Fibroblast of skin of abdomen (primary cell): ENCODE results near the gene HOXD9.

Source experiments
- DNase-seq: peaks from one replicate; pipeline ENCODE4 v3.0.0-alpha.2; 2013

The HOXD9 gene

GRCh38 chr2:176098366-176099158 is 24.0 kb upstream of the HOXD9 start:
- DNase-seq, result no peak

GRCh38 chr2:176099159-176099727 is 23.3 kb upstream of the HOXD9 start:
- no peak for DNase-seq

GRCh38 chr2:176099728-176100546 is 22.6 kb upstream of the HOXD9 start, which contains the start of gene HOXD12:
Gene HOXD12, plus strand, starts transcription at chr2:176099795. Its CDS starts 7 bp downstream, at chr2:176099802.
- no peak for DNase-seq

DNA sequence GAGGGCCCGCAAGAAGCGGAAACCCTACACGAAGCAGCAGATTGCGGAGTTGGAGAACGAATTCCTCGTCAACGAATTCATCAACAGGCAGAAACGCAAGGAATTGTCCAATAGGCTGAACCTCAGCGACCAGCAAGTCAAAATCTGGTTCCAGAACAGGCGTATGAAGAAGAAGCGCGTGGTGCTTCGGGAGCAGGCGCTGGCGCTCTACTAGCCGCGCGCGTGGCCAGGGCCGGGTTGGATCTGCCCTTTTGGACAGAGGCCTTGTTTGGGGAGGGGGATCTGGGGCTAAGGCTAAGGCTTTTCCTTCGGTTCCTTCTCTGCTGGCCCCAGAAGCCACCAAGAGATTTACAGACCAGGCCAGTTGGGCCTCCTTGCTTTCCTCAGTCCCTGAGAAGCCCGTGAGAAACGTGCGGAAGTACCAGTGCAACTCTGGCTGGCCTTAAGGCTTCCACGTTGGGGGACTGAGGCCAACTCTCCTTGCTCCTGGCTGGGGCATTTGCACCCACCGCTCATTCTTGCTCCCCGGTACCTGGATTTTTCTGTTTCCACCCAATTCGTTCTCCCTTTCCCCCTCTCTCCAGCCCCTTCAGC is 21.9 kb upstream of the HOXD9 start:
- DNase-seq, result no peak

DNA sequence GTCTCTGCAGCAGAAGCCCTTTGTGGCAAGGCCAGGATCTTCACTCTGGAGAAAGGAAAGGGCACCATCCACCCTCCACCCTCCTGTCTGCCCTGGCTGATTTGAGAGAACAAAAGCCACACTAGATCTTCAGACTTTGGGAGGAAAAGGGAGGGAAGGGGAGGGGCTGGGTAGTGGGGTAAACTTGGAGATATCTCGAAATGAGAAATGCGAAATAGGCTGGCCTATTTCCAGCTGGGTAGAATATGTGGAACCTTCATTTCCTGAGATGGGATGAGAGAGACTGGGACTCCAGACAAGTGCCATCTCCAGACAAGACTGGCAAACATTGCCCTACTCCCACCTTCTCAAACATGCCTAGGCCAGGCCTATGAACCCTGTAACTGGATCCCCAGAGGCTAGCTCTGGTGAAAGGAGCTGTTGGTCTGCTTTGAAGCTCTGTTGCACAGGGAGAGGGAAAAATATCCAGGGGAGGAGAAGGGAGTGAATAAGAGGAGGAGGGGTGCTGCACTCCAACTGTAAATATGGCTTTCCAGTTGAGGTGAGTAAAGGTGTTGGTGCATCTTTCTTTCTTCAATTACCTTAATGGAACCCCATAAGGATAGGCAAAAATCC is 21.2 kb upstream of the HOXD9 start:
- no peak for DNase-seq

GRCh38 chr2:176101842-176102241 is 20.7 kb upstream of the HOXD9 start:
- DNase-seq, result no peak

GRCh38 chr2:176102309-176102866 is 20.1 kb upstream of the HOXD9 start:
- no peak for DNase-seq

GRCh38 chr2:176103194-176103593 is 19.3 kb upstream of the HOXD9 start:
- no peak for DNase-seq

GRCh38 chr2:176103742-176104315 is 18.7 kb upstream of the HOXD9 start:
- DNase-seq, result no peak

GRCh38 chr2:176104316-176105077 is 18.0 kb upstream of the HOXD9 start:
- DNase-seq, result peak; percentile 81

DNA sequence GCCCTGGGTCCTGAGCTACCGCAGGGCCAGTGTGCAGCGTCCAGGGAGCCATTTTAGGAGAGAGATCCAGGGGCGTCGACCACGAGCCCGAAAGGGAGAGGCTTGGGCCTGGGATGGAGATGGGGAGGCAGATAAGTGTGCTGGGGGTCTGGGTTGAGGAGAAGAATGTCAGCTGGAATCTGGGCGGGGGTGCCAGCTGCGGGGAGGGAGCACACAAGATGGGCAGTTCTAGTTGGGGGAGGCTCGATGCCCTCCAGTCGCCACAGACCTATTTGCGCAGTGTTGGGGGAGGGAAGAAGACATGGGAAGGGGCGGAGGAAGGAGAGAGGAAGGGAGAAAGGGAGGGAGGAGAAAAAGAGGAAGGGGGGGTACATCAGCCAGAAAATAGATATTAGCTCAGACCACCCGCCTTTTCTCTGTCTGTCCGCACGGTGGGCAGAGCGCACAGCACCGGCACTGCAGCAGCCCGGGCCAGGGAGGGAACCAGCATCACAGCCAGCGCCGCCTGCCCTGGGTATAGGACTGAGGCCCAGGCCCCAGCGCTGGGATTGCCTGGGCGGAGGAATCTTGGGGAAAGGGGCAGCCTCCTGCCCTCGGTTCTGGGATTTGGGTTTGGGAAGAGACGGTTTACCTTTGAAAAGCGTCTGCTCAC is 17.3 kb upstream of the HOXD9 start:
- DNase-seq, result no peak

DNA sequence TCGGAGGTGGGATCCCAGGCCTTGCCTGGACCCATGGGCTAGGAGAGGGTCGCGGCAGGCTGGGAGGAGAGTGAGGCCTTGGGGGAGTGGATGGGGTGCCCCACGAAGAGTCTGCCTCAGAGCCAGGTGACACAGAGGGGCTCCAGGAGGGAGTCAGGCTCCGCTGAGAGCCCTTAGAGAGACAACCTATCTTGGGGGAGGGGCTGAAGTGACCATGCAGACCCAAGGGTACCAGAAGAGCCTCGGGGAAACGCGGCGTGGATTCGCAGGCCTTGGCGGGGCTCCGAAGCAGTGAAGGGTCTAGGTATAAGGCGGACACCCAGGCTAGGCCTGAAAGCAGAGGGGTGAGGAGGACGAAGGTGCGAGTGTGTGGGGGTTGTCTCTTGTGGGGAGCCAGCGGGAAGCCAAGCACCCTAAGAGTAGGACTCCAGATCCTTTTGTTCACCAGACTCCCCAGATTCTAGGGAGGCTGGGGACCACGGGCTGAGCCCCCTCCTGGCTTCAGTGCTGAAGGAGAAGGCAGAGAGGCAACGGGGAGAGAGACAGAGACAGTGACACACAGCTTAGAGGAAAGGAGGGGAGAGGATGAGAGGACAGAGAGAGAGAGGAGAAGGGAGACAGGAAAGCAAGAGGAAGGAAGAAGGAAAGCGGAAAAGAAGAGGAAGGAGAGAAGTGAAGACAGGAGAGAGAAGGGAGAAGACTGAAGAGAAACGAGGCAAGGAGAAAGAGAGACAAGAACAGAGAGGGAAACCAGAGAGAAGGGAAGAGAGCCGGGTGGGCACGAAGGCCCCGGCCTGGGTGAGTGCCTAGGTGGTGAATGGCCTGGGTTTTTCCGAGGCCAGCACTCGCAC is 16.6 kb upstream of the HOXD9 start:
- no peak for DNase-seq

- DNase-seq, result peak; percentile 60
Observed at GRCh38 chr2:176106581-176107539, 15.7 kb upstream of the HOXD9 start, which contains the start of gene HOXD11. Gene HOXD11, plus strand, starts transcription at chr2:176107280. Its CDS starts 76 bp downstream, at chr2:176107356.

GRCh38 chr2:176107731-176108181 is 14.8 kb upstream of the HOXD9 start:
- DNase-seq, result no peak

DNA sequence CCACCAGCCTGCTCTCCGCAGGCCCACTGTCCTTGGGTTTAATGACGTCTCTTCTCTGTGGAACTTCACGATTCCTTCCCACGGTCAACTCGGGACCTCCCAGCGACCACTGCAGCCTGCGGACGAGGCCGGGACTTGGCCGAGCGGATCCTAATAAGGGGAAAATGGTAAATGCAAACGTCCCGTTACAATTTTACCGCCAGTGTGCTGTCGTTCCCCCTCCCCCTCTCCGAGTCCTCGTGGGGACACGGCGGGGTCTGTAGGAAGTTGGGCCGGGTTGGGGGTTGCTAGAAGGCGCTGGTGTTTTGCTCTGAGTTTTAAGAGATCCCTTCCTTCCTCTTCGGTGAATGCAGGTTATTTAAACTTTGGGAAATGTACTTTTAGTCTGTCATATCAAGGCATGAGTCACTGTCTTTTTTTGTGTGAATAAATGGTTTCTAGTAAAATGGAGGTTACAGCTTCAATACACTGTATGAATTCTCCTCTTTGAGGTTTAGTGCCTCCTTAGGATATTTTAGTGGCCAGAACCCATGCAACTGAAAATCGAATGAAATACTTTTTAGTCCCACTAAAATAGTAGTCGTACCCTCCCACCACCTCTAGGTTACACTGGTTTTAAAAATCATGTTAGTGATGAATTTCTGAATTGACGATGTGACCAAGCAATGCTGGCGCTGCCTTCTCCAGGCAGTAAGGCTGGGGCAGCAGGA is 13.2 kb upstream of the HOXD9 start:
- DNase-seq, result no peak

DNA sequence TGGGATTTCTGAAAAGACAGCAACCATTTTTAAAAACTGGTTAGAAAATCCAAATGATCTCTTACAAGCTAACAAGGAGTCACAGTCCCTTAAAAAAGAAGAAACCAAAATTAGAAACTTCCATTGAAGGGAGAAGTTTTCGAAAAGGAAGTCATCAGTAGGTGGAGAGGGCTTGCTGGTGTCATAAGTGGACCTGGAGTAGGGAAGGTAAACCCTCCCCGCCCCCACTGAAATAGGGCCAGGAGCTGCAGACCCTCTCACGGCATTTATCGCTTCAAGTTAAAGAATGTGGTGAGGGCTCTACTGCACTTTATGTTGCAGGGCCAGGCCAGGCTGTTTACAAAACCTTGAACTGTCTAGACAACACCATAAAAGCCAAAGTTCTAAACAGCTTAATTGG is 12.6 kb upstream of the HOXD9 start:
- no peak for DNase-seq
